Activated CD8-positive, alpha-beta memory T cell treated with anti-CD3 and anti-CD28 coated beads for 48 hours (primary cell): ENCODE data around the gene LGR4.
"Not testable (repeated sequence)": the region's sequence is repeated elsewhere in the genome, so short reads cannot be mapped to it uniquely, and the experiment has no call there.

ENCODE experiments used
- DNase-seq, 3 experiments: peaks; one replicate each; pipeline ENCODE4 v3.0.0-alpha.2; 2020; ENCODE audit warnings: low read depth in 2 of 3, low spot score in 2 of 3

Gene LGR4

GRCh38 chr11:27460158-27460978 is 12.2 kb downstream of the LGR4 start:
- DNase-seq, result no peak

DNA sequence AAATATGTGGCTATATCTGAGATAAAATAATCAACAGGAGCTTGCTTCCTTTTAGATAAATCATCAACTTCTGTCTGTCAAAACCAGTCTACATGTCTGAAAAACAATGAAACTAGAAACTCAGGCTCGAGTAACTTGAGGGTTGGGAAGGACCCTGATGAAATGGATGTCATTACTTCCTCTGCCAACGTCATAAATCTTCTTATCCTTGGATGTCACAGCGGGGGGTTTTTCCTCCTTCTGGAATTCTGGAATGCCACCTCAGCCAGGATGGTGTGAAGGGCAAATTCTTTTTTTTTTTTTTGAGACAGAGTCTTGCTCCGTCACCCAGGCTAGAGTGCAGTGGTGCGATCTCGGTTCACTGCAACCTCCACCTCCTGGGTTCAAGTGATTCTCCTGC is 13.4 kb downstream of the LGR4 start:
- DNase-seq, result no peak

GRCh38 chr11:27458182-27458581 is 14.4 kb downstream of the LGR4 start:
- DNase-seq, result no peak

DNA sequence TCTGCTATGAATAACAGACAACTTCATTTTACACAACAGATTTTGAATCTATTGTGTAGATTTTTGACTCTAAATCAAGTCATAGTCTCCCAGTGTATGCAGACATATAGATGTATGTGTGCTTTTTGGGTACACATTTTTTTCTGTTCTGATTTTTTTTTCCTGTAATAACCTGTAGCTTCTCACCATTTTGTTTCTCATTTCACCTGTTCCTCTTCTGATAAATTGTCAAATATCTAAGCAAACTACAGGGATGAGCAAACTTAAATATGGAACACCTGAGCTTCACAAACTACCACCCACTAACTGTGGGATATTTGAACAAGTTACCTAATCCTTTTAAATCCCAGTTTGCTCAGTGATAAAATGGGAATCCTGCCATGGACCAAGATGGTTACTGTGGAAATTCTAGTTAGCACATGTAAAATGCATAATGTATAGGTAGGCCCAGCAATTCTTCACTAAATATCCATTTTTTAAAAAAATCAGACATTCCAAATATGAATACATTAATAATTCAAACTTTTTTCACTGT is 15.7 kb downstream of the LGR4 start:
- DNase-seq, result no peak

- DNase-seq, result no peak
Observed at GRCh38 chr11:27456140-27456794, 16.3 kb downstream of the LGR4 start.

DNA sequence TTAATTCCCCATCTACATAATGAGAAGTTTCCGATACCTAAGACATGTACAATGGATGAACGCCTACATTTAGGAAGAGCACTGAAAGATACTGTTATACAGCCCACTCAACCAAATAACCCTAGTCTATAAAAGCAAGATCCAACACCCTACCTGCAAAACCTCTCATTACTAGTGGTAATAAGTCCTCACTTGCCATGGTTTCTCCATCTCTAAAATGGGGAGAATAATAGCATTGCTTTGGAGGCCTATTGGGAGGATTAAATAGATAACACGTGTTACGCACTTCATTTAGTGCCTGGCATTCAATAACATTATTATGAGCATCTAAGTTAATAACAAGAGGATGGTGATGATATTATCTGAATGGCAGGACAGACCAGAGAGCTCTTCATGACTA is 16.9 kb downstream of the LGR4 start:
- no peak for DNase-seq

- DNase-seq, result no peak
Observed at GRCh38 chr11:27453701-27454100, 18.9 kb downstream of the LGR4 start.

DNA sequence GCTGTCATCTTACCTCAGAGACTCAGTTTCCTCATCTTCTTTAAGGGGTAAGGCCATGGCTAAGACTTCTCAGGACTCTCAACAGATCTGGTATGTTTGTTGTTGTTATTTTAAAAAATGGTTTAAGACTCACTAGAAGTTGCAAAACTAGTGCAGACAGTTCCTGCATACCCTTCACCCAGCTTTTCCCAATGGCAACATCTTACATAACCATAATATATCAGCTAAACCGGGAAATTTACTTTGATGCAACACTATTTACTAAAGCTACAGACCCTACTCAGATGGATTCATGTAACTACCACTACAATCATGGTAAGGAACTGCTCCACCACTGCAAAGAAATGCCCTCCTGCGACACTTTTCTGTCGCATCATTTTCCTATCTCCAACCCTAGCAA is 20.4 kb downstream of the LGR4 start:
- DNase-seq, result no peak

DNA sequence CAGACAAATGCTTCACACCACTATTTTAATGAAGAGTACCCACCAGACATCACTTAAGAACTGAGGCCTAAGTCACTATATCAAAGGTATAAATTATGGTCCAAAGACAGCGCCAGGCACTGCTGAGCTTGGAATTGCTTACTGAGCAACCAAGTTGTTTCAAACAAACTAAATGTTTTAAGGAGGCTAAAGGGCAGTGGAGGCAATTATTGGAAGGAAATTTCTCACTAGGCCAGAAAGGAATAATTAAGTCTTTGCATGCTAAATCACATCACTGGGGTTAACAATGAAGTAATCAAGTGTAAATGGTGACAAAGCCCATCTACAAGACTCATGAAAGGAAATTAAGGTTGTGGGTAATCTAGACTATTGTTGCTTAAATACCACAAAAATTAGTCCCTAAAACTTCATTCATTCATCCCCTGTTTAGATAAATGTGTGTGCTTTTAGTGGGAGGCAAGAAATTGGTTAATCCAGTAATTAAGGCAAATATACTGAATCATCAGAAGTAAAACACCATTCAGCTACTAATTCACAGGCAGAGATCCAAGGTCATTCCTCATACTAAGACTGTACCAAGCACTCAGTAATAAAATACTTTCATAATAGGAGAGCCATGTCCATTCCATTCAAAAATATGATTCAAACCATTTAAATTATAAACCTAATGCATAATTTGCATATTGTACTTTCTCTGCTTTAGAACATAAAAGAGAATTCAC is 21.2 kb downstream of the LGR4 start:
- no peak for DNase-seq

DNA sequence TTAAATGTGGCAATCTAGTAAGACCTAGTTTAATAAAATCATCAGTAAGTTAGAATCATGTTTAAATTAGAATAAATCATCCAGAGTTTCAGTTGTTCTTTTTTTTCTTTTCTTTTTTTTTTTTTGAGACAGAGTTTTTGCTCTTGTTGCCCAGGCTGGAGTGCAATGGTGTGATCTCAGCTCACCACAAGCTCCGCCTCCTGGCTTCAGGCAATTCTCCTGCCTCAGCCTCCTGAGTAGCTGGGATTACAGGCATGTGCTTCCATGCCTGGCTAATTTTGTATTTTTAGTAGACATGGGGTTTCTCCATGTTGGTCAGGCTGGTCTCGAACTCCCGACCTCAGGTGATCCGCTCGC is 24.4 kb downstream of the LGR4 start:
- DNase-seq, result not testable (repeated sequence)

- no peak for DNase-seq
Observed at GRCh38 chr11:27447288-27448183, 25.1 kb downstream of the LGR4 start.

DNA sequence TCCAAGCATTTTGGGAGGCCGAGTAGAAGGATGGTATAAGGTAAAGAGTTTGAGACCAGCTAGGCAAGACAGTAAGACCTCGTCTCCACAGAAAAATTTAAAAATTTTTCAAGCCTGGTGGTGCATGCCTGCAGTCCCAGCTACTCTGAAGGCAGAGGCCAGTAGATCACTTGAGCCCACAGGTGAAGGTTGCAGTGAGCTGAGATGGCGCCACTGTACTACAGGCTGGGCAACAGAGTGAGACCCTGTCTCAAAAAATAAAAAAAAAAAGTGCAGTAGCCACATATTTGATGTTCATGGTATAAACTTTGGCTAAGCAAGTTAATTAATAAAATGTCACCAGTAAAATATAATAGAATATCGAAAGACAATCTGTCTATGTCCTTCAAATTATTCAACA is 27.0 kb downstream of the LGR4 start:
- DNase-seq, result no peak

GRCh38 chr11:27444801-27445215 is 27.8 kb downstream of the LGR4 start:
- no peak for DNase-seq

DNA sequence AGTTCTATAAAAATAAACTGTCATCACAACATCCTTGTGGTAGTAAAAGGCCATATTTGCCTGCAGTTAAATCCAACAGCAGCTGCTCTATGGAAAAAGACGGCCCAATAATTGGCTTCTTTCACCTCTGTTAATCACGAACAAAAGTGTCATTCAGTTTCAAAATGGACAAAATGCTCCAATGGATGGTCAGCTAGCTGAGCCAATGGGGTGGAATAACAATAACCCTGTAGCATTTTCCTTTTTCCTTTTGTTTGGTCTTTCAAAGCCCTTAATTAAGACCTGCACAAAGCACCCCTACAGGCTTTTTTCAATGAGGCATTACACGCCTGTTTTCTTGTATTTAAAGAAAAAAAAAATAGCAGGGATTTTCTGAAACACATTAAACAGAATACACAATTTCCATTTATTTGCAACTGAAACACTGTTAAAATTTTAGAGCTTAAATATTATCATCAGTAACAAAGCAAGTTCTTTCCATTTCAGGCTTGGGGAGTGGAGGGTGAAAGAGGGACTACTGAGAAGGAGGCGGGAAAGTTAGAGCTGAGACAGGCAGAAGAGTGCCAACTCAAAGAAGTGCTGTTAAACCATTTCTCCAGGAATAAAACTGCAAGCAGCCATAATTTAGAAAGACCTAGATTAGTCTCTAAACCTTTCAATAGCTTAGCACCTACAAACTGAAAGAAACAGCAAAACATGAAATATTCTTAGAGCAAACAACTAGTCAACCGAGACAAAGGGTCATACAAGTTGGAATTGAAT is 28.7 kb downstream of the LGR4 start:
- DNase-seq, result no peak

DNA sequence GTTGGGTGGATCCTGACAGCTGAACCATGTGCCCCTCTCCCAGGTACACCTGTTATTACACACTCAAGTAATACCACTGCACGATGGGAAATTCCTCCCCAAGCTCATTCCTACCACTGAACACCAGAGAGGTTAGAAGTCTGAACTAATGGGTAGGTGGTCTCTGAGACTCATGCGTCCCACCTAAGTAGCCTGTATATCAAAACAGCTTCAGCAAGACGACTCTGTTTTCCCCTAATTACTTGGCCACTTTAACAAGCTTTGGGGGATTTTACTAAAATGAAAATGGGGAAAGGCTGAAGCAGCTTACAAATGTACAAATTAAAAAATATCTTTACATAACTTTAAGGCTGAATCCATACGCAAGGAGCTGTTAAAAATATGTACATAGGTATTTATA is 29.4 kb downstream of the LGR4 start:
- DNase-seq, result no peak

DNA sequence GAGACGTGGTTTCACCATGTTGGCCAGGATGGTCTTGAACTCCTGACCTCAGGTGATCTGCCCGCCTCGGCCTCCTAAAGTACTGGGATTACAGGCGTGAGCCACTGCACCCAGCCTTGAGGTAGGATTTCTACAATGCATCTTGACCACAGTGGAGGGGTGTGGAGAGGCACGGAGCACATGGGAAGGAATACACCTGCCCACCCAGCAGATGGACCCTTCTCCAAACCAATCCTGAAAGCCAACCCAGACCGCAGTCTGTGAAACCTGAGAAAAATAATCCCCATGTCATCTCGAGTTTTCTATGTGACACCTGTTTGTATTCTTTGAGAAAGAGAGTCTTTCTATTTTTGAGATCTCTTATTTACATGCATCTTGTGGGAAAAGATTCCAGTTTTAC is 32.5 kb downstream of the LGR4 start:
- DNase-seq, result no peak

- DNase-seq, result no peak
Observed at GRCh38 chr11:27438595-27438981, 34.0 kb downstream of the LGR4 start.

DNA sequence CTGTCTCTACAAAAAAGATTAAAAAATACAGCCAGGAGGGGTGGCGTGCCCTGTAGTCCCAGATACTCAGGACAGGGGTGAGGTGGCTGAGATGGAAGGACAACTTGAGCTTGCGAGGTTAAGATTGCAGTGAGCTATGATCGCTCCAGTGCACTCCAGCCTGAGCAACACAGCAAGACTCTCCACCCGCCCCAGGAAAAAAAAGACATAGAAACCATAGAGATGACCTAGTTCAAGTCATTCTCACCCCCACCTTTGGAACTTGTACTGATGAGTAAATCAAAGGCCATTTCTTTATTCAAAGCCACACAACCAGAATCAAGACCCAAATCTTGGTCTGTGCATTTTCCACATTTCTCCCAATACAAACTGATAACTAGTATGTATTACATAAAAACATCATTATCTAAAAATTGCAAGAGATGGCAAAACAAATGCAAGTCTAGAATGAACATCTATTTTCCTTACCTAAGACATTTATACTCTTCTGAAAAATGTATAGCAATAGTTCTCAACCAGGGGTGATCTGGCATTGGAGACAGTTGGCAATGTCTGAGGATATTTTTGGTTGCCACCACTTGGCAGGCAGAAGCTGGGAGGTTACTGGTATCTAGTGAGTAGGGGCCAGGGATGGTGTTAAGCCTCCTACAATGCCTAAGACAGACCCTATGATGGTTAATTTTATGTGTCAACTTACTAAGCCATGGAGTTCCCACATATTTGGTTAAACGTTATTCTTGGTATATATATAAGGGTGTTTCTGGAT is 34.6 kb downstream of the LGR4 start:
- no peak for DNase-seq

GRCh38 chr11:27436916-27437315 is 35.7 kb downstream of the LGR4 start:
- DNase-seq, result no peak
